ENCODE data around the gene AP3D1. TPM values are rescaled to one million over a fixed set of nuclear protein-coding genes. Genes with fewer than 3 reads are reported as not detected.
A peak's percentile ranks its signal among the peaks of the same experiment; 100 is the strongest.

The AP3D1 gene
- total and polyA plus RNA-seq, 9 of the 15 experiments (the other 6 are each of a cell fraction or from before 2014, with no cell fraction given): 1.2 to 86.1 (median 35.9) TPM

DNA sequence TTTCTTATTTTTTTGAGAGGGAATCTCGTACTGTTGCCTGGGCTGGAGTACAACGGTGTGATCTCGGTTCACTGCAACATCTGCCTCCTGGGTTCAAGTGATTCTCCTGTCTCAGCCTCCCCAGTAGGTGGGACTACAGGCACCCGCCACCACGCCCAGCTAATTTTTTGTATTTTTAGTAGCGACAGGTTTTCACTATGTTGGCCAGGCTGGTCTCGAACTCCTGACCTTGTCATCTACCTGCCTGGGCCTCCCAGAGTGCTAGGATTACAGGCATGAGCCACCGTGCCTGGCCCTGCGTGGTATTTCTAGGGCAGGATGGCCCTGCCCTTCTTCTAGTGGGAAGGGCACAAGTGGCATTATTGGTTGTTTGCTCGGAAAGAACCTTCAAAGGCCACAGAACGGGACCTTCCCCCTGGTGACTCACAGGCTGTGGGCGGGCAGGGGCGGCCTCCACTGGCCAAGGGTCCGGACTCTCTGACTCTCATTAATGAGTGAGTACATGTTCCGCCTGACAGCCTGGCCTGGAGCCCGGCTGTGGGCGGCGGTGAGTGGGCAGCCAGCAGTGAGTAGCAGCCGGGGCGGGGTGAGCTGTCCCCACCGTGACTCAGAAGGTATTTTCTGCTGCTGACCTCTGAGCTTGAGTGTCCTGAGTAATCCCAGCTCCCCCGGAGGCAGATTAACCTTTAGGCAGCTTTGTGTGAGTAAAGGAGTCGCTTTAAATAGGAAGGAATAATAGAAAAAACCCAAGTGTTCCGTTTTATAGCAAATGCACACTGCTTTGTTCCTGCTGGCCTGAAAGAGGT lies 17.5 kb upstream of the AP3D1 start (continued):
- TF ChIP-seq, protein P1, sequence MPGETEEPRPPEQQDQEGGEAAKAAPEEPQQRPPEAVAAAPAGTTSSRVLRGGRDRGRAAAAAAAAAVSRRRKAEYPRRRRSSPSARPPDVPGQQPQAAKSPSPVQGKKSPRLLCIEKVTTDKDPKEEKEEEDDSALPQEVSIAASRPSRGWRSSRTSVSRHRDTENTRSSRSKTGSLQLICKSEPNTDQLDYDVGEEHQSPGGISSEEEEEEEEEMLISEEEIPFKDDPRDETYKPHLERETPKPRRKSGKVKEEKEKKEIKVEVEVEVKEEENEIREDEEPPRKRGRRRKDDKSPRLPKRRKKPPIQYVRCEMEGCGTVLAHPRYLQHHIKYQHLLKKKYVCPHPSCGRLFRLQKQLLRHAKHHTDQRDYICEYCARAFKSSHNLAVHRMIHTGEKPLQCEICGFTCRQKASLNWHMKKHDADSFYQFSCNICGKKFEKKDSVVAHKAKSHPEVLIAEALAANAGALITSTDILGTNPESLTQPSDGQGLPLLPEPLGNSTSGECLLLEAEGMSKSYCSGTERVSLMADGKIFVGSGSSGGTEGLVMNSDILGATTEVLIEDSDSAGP (CRISPR knock-in tag; IDR thresholded peaks at IDR 0.05): no peak
- TF ChIP-seq, protein P2, sequence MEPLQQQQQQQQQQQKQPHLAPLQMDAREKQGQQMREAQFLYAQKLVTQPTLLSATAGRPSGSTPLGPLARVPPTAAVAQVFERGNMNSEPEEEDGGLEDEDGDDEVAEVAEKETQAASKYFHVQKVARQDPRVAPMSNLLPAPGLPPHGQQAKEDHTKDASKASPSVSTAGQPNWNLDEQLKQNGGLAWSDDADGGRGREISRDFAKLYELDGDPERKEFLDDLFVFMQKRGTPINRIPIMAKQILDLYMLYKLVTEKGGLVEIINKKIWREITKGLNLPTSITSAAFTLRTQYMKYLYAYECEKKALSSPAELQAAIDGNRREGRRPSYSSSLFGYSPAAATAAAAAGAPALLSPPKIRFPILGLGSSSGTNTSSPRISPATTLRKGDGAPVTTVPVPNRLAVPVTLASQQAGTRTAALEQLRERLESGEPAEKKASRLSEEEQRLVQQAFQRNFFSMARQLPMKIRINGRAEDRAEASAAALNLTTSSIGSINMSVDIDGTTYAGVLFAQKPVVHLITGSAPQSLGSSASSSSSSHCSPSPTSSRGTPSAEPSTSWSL (CRISPR knock-in tag; IDR thresholded peaks at IDR 0.05; ENCODE audit: borderline replicate concordance): no peak
- TF ChIP-seq NR2C1 (IDR thresholded peaks at IDR 0.05) (peak; percentile 60; the same call in 1 of the 2 replicates), NR2C1 (tag; IDR thresholded peaks at IDR 0.05) (peak; percentile 70), ZNF124 (CRISPR knock-in tag; IDR thresholded peaks at IDR 0.05) (no peak), ZNF764 (CRISPR knock-in tag; IDR thresholded peaks at IDR 0.05; ENCODE audit: low read depth) (no peak)
- TF ChIP-seq, protein P3, sequence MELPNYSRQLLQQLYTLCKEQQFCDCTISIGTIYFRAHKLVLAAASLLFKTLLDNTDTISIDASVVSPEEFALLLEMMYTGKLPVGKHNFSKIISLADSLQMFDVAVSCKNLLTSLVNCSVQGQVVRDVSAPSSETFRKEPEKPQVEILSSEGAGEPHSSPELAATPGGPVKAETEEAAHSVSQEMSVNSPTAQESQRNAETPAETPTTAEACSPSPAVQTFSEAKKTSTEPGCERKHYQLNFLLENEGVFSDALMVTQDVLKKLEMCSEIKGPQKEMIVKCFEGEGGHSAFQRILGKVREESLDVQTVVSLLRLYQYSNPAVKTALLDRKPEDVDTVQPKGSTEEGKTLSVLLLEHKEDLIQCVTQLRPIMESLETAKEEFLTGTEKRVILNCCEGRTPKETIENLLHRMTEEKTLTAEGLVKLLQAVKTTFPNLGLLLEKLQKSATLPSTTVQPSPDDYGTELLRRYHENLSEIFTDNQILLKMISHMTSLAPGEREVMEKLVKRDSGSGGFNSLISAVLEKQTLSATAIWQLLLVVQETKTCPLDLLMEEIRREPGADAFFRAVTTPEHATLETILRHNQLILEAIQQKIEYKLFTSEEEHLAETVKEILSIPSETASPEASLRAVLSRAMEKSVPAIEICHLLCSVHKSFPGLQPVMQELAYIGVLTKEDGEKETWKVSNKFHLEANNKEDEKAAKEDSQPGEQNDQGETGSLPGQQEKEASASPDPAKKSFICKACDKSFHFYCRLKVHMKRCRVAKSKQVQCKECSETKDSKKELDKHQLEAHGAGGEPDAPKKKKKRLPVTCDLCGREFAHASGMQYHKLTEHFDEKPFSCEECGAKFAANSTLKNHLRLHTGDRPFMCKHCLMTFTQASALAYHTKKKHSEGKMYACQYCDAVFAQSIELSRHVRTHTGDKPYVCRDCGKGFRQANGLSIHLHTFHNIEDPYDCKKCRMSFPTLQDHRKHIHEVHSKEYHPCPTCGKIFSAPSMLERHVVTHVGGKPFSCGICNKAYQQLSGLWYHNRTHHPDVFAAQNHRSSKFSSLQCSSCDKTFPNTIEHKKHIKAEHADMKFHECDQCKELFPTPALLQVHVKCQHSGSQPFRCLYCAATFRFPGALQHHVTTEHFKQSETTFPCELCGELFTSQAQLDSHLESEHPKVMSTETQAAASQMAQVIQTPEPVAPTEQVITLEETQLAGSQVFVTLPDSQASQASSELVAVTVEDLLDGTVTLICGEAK (IDR thresholded peaks at IDR 0.05): 0 out of 2 replicates have a peak, but pooled peaks have one; percentile 16
- TF ChIP-seq, protein P3 (CRISPR knock-in tag; IDR thresholded peaks at IDR 0.05): no peak
